ENCODE data around the gene RFX4.

DNA sequence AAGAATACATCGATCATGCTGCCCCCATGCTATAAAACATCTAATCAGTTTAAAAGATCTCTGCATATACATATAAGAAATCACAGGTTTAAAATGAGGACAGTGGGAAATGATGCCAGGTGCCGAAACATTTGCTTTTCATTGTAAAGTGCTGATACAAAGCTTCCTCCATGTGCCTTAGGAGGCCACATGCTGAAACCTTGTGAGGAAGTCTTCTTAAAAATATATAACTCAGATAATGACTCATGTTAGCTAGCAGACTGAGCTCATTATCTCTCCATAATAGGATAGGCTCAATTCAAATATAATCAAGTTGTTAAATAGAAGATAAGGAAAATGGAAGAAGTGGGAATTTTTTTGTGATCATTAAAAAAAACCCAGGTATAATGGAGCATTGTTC, 65.9 kb downstream of the RFX4 start:
- TF ChIP-seq POLR2A (IDR thresholded peaks at IDR 0.05) (no peak), EP300 (IDR thresholded peaks at IDR 0.05; ENCODE audit: low read depth) (no peak), POLR2AphosphoS5 (IDR thresholded peaks at IDR 0.05) (no peak)
- TF ChIP-seq, protein P1, sequence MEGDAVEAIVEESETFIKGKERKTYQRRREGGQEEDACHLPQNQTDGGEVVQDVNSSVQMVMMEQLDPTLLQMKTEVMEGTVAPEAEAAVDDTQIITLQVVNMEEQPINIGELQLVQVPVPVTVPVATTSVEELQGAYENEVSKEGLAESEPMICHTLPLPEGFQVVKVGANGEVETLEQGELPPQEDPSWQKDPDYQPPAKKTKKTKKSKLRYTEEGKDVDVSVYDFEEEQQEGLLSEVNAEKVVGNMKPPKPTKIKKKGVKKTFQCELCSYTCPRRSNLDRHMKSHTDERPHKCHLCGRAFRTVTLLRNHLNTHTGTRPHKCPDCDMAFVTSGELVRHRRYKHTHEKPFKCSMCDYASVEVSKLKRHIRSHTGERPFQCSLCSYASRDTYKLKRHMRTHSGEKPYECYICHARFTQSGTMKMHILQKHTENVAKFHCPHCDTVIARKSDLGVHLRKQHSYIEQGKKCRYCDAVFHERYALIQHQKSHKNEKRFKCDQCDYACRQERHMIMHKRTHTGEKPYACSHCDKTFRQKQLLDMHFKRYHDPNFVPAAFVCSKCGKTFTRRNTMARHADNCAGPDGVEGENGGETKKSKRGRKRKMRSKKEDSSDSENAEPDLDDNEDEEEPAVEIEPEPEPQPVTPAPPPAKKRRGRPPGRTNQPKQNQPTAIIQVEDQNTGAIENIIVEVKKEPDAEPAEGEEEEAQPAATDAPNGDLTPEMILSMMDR (IDR thresholded peaks at IDR 0.05), result no peak
